ENCODE data around the gene GPLD1.

Gene GPLD1

GRCh38 chr6:24500683-24501082, 11.3 kb upstream of the GPLD1 start:
- DNase-seq (ENCODE audit: low read depth), result no peak
- no peak overlapping the region for H3K4me3 ChIP-seq (ENCODE audit: control insufficient read depth, low read depth, low read length)
- no peak for TF ChIP-seq CTCF (IDR thresholded peaks at IDR 0.05; ENCODE audit: control insufficient read depth, insufficient read depth, low read depth, low read length, missing control alignments)

GRCh38 chr6:24497254-24497970, 8.0 kb upstream of the GPLD1 start:
- no peak for DNase-seq (ENCODE audit: low read depth)
- H3K4me3 ChIP-seq (ENCODE audit: control insufficient read depth, low read depth, low read length), result no peak overlapping the region
- no peak for TF ChIP-seq CTCF (IDR thresholded peaks at IDR 0.05; ENCODE audit: control insufficient read depth, insufficient read depth, low read depth, low read length, missing control alignments)

- peak; percentile 14 for TF ChIP-seq CTCF (IDR thresholded peaks at IDR 0.05; ENCODE audit: control insufficient read depth, insufficient read depth, low read depth, low read length, missing control alignments)
- peak within 1 kb of the TSS; percentile 44 for H3K4me3 ChIP-seq (ENCODE audit: control insufficient read depth, low read depth, low read length)
- no peak for DNase-seq (ENCODE audit: low read depth)
These were observed 5.7 kb upstream of the GPLD1 start, which contains the start of gene ALDH5A1 for GRCh38 chr6:24494821-24495795. ALDH5A1 (plus strand) TSS chr6:24494969; CDS start chr6:24494997, 28 bp downstream.

GRCh38 chr6:24493945-24494820, 4.8 kb upstream of the GPLD1 start:
- no peak for TF ChIP-seq CTCF (IDR thresholded peaks at IDR 0.05; ENCODE audit: control insufficient read depth, insufficient read depth, low read depth, low read length, missing control alignments)
- no peak for DNase-seq (ENCODE audit: low read depth)
- peak overlapping the region; percentile 44 for H3K4me3 ChIP-seq (ENCODE audit: control insufficient read depth, low read depth, low read length)

GRCh38 chr6:24492475-24492874, 3.1 kb upstream of the GPLD1 start:
- TF ChIP-seq CTCF (IDR thresholded peaks at IDR 0.05; ENCODE audit: control insufficient read depth, insufficient read depth, low read depth, low read length, missing control alignments), result peak; percentile 29
- no peak for DNase-seq (ENCODE audit: low read depth)
- no peak overlapping the region for H3K4me3 ChIP-seq (ENCODE audit: control insufficient read depth, low read depth, low read length)

GRCh38 chr6:24490948-24491347, 1.6 kb upstream of the GPLD1 start:
- no peak overlapping the region for H3K4me3 ChIP-seq (ENCODE audit: control insufficient read depth, low read depth, low read length)
- no peak for DNase-seq (ENCODE audit: low read depth)
- TF ChIP-seq CTCF (IDR thresholded peaks at IDR 0.05; ENCODE audit: control insufficient read depth, insufficient read depth, low read depth, low read length, missing control alignments), result no peak
